Mononuclear cell (primary cell): ENCODE results near the gene ZNF609. TPM values are rescaled to one million over a fixed set of nuclear protein-coding genes. Genes with fewer than 3 reads are reported as not detected.

Source experiments
- H3K27me3 ChIP-seq: 2 replicates; pipeline ENCODE4 v1.6.0; 2011; ENCODE audit warnings: low read length, control low read depth; ENCODE audit not compliant: insufficient read depth
- H3K4me1 ChIP-seq: 2 replicates; pipeline ENCODE4 v1.5.1; 2011; ENCODE audit warnings: mild to moderate bottlenecking, low read length, control low read depth; ENCODE audit not compliant: insufficient read depth
- H3K4me3 ChIP-seq: 2 replicates; pipeline ENCODE4 v1.5.1; 2011; ENCODE audit warnings: mild to moderate bottlenecking, low read length, moderate library complexity
- H3K9me3 ChIP-seq: 2 replicates; pipeline ENCODE4 v1.5.1; 2011; ENCODE audit warnings: low read depth, mild to moderate bottlenecking, control low read depth, low read length
- total RNA-seq: library from RNA; depleted of rRNA; stranded (reverse); fragments of >200 nt; gene quantifications from one replicate; pipeline ENCODE4 v1.2.3, GENCODE V29; 2012

The ZNF609 gene
- total RNA-seq, 1 donor = 34.3 TPM

- H3K4me3 ChIP-seq = no peak overlapping the region
- no peaks in the 10 kb centered on the region for H3K9me3 ChIP-seq
- no peaks in the 10 kb centered on the region for H3K27me3 ChIP-seq
- H3K4me1 ChIP-seq = no peaks in the 10 kb centered on the region
Observed at GRCh38 chr15:64560998-64561397, 100.6 kb downstream of the ZNF609 start.

GRCh38 chr15:64562003-64562640 is 101.7 kb downstream of the ZNF609 start:
- no peak overlapping the region for H3K4me3 ChIP-seq
- H3K4me1 ChIP-seq = no peaks in the 10 kb centered on the region
- H3K9me3 ChIP-seq = no peaks in the 10 kb centered on the region
- no peaks in the 10 kb centered on the region for H3K27me3 ChIP-seq

GRCh38 chr15:64566102-64566501 is 105.7 kb downstream of the ZNF609 start:
- H3K4me3 ChIP-seq = no peak overlapping the region
- no peaks in the 10 kb centered on the region for H3K4me1 ChIP-seq
- H3K27me3 ChIP-seq = no peaks in the 10 kb centered on the region
- no peaks in the 10 kb centered on the region for H3K9me3 ChIP-seq

GRCh38 chr15:64566629-64567427 is 106.5 kb downstream of the ZNF609 start:
- Histone ChIP-seq H3K4me3 (no peak overlapping the region), H3K4me1 (peaks cover 4% of the 10 kb centered on the region), H3K9me3 (no peaks in the 10 kb centered on the region), H3K27me3 (no peaks in the 10 kb centered on the region)

GRCh38 chr15:64568765-64569164 is 108.4 kb downstream of the ZNF609 start:
- Histone ChIP-seq H3K4me3 (no peak overlapping the region), H3K4me1 (peaks cover 13% of the 10 kb centered on the region), H3K27me3 (no peaks in the 10 kb centered on the region), H3K9me3 (no peaks in the 10 kb centered on the region)

- Histone ChIP-seq H3K27me3 (no peaks in the 10 kb centered on the region), H3K4me3 (no peak overlapping the region), H3K4me1 (peaks cover 24% of the 10 kb centered on the region)
Observed at GRCh38 chr15:64571857-64572291, 111.5 kb downstream of the ZNF609 start.

GRCh38 chr15:64572856-64573255 is 112.5 kb downstream of the ZNF609 start:
- Histone ChIP-seq H3K4me1 (peaks cover 24% of the 10 kb centered on the region), H3K4me3 (no peak overlapping the region), H3K9me3 (no peaks in the 10 kb centered on the region), H3K27me3 (no peaks in the 10 kb centered on the region)

More at GRCh38 chr15:64571857-64572291, 111.5 kb downstream of the ZNF609 start:
- H3K9me3 ChIP-seq = no peaks in the 10 kb centered on the region

- Histone ChIP-seq H3K9me3 (no peaks in the 10 kb centered on the region), H3K27me3 (no peaks in the 10 kb centered on the region), H3K4me3 (no peak overlapping the region), H3K4me1 (peaks cover 24% of the 10 kb centered on the region)
Observed at GRCh38 chr15:64574301-64575017, 114.1 kb downstream of the ZNF609 start.

GRCh38 chr15:64580696-64581407 is 120.5 kb downstream of the ZNF609 start:
- no peak overlapping the region for H3K4me3 ChIP-seq
- no peaks in the 10 kb centered on the region for H3K9me3 ChIP-seq
- H3K27me3 ChIP-seq = no peaks in the 10 kb centered on the region
- H3K4me1 ChIP-seq = peaks cover 25% of the 10 kb centered on the region

GRCh38 chr15:64581408-64581761 is 121.0 kb downstream of the ZNF609 start:
- no peak overlapping the region for H3K4me3 ChIP-seq
- H3K9me3 ChIP-seq = no peaks in the 10 kb centered on the region
- peaks cover 26% of the 10 kb centered on the region for H3K4me1 ChIP-seq
- H3K27me3 ChIP-seq = no peaks in the 10 kb centered on the region

- H3K4me1 ChIP-seq = peaks cover 33% of the 10 kb centered on the region
- no peaks in the 10 kb centered on the region for H3K9me3 ChIP-seq
- H3K27me3 ChIP-seq = no peaks in the 10 kb centered on the region
- no peak overlapping the region for H3K4me3 ChIP-seq
Observed at GRCh38 chr15:64582202-64582601, 121.8 kb downstream of the ZNF609 start.

GRCh38 chr15:64583519-64583918 is 123.1 kb downstream of the ZNF609 start:
- Histone ChIP-seq H3K4me1 (peaks cover 36% of the 10 kb centered on the region), H3K4me3 (no peak overlapping the region), H3K27me3 (no peaks in the 10 kb centered on the region), H3K9me3 (no peaks in the 10 kb centered on the region)

GRCh38 chr15:64583983-64584382 is 123.6 kb downstream of the ZNF609 start:
- Histone ChIP-seq H3K27me3 (no peaks in the 10 kb centered on the region), H3K4me1 (peaks cover 41% of the 10 kb centered on the region), H3K4me3 (no peak overlapping the region), H3K9me3 (no peaks in the 10 kb centered on the region)

- Histone ChIP-seq H3K4me3 (no peak overlapping the region), H3K9me3 (no peaks in the 10 kb centered on the region), H3K27me3 (no peaks in the 10 kb centered on the region), H3K4me1 (peaks cover 42% of the 10 kb centered on the region)
Observed at GRCh38 chr15:64586259-64586870, 126.0 kb downstream of the ZNF609 start.
